HG03354 (cell line): ENCODE measurements around the gene KCNH8.
"Not testable (repeated sequence)": the region's sequence is repeated elsewhere in the genome, so short reads cannot be mapped to it uniquely, and the experiment has no call there.

ENCODE experiments used
- ATAC-seq: cut with Tn5 transposase; IDR thresholded peaks from one replicate; pipeline ENCODE4 v1.9.1; 2021; ENCODE audit warnings: mild to moderate bottlenecking; ENCODE audit not compliant: unreplicated experiment, poor library complexity, severe bottlenecking

Gene KCNH8

DNA sequence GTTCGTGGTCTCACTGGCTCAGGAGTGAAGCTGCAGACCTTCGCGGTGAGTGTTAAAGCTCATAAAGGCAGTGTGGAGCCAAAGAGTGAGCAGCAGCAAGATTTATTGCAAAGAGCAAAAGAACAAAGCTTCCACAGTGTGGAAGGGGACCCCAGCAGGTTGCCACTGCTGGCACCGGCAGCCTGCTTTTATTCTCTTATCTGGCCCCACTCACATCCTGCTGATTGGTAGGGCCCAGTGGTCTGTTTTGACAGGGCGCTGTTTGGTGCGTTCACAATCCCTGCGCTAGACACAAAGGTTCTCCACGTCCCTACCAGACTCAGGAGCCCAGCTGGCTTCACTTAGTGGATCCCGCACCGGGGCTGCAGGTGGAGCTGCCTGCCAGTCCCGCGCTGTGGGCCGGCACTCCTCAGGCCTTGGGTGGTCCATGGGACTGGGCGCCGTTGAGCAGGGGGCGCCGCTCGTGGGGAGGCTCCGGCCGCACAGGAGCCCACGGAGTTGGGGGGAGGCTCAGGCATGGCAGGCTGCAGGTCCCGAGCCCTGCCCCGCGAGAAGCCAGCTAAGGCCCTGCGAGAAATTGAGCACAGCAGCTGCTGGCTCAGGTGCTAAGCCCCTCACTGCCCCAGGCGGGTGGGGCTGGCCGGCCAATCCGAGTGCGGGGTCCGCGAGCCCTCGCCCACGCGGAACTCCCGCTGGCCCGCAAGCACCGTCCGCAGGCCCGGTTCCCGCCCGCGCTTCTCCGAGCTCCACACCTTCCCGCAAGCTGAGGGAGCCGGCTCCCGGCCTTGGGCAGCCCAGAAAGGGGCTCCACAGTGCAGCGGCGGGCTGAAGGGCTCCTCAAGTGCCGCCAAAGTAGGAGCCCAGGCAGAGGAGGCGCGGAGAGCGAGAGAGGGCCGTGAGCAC, 85.8 kb downstream of the KCNH8 start:
- ATAC-seq, result not testable (repeated sequence)

DNA sequence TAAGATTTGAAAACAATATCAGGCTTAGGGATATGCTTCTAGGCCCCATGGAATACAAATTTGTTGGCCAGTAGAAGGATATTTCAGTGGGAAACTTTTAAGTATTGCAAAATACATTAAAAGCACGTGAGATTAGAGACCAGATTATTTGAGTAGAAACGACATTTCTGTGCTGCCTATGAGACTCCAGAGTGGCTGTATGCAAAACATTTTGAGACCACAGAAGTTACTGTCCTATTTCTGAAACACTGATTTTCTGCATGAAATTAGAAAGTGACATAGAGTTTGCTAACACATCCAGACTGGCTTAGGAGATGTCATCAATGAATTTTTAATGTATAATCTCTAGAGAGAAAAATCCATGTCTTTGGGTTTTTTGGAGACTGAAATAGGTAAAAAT, 99.8 kb downstream of the KCNH8 start:
- no peak for ATAC-seq

DNA sequence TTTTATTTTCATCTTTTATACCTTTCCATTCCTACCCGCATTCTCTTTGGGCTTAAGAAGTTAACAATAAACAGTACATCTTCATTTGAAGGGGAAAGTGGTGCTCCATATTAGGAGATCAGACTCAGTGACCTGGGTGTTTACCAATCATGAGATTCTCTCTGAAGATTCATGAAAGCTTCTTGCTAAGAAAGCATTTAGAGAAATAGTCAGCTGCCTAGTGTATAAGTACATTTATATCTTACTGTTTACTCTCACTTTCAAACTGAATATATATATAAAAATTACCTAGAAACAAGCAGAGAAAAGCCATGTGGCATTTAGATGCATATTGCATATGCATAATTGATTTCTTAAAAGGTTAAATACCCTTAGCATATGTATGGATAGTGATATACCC, 100.5 kb downstream of the KCNH8 start:
- no peak for ATAC-seq

- ATAC-seq, result no peak
Measured at GRCh38 chr3:19250959-19251610, 102.8 kb downstream of the KCNH8 start.

- no peak for ATAC-seq
Measured at GRCh38 chr3:19254189-19254588, 105.9 kb downstream of the KCNH8 start.

GRCh38 chr3:19254784-19255338, 106.6 kb downstream of the KCNH8 start:
- ATAC-seq, result no peak

DNA sequence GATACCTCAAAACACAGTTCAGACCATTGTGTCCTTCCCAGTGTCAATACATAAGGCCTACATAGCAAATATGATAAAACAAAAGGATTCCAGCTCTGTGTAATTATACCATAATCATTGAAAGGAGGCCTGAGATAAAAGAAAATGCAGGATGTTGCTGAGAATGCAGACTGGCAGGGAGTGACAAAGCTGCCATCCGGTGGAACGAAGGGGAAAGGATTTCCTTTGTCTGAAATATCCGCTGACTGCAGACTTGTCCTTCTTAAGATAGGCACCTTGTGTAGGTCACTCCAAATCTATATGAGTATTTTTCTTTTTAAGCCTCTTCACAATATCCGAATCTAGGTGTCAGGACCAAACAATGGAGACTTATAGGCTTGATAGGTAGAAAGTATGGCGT, 108.0 kb downstream of the KCNH8 start:
- no peak for ATAC-seq

- no peak for ATAC-seq
Measured at GRCh38 chr3:19263606-19264005, 115.3 kb downstream of the KCNH8 start.

GRCh38 chr3:19264424-19264823, 116.1 kb downstream of the KCNH8 start:
- no peak for ATAC-seq

GRCh38 chr3:19267040-19267439, 118.7 kb downstream of the KCNH8 start:
- ATAC-seq, result no peak

- ATAC-seq, result no peak
Measured at GRCh38 chr3:19270481-19270880, 122.2 kb downstream of the KCNH8 start.

DNA sequence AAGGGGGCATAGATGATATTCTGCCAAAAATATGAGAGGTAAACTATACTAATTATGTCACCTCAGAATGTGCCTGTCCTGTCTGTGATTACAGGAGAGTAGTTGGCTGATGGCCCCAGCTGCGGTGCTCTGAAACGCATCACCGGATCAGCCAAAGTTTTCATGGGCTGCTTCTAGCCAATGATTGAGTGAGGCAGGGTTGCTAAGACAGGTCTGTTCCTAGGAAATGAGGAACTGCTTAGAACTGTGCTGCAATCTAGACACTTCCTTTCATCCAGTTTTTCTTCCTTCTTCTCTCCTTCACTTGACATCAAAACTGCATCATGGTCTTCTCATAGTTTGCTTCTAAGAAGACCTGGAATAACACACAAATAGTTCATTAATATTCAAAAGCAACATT, 124.0 kb downstream of the KCNH8 start:
- ATAC-seq, result no peak

GRCh38 chr3:19273091-19273490, 124.8 kb downstream of the KCNH8 start:
- no peak for ATAC-seq

DNA sequence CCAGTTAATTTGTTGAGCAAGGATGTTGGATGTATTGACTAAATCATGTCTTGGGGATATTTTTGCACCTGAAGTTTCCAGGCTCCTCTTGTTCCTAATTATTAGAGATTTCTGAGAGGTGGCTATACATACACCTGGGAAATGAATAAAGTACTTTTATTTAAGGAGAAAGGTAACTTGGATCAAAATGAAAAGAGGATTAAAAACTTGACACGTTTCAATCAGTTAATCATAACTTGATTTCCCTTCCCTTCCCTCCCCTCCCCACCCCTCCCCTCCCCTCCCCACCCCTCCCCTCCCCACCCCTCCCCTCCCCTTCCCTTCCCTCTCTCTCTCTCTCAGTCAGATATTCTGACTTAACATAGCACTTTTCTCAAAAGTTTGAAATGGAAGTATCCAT, 126.3 kb downstream of the KCNH8 start:
- no peak for ATAC-seq

- no peak for ATAC-seq
Measured at GRCh38 chr3:19284974-19285373, 136.7 kb downstream of the KCNH8 start.

DNA sequence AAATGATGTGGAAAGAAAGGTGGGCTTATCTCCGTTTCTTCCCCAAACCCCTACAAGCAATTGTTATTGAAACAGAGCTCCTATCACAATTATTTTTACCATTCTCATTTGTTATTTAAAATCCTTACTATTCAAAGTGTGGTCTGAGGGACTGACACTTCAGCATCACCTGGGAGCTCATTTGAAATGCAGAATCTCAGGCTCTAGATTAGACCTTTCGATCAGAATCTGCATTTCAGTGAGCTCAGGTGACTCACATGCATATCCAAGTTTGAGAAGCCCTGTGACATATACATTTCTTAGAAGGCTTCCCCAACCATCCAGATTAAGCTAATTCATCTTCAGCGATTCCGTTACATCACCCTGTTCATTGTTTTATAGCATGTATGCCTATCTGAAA, 145.0 kb downstream of the KCNH8 start:
- ATAC-seq, result no peak

GRCh38 chr3:19295208-19295607, 146.9 kb downstream of the KCNH8 start:
- ATAC-seq, result no peak

DNA sequence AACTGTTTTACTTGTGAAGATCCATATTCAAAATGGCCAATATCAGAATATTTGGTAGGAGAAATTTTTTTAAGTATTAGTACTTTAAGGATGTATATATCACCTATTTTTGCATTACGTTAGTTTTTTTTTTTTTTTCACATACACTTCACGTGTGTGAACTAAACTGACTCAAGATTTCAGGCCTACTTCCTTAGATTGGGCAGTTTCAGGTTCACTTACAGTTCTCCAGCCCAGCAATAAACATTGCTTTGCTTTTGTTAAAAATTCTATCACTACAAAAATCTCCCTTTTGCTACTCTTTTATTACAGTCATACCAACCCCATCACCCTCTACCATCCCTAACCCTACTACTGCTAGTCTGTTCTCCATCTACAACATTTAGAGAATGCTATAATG, 183.6 kb downstream of the KCNH8 start:
- ATAC-seq, result no peak

GRCh38 chr3:19334120-19334519, 185.8 kb downstream of the KCNH8 start:
- ATAC-seq, result no peak

- ATAC-seq, result no peak
Measured at GRCh38 chr3:19338769-19339168, 190.5 kb downstream of the KCNH8 start.

- ATAC-seq, result no peak
Measured at GRCh38 chr3:19342389-19342788, 194.1 kb downstream of the KCNH8 start.
